Lower leg skin (tissue), 3 donors: Measurements from ENCODE around the gene TMEM14C.

Experiments used
- CTCF ChIP-seq, 3 donors: fragments of 450-650 bp; IDR thresholded peaks; one replicate each; pipeline ENCODE4 v1.5.1; 2016; ENCODE audit warnings: antibody characterized with exemption in 3 of 3, mild to moderate bottlenecking in 3 of 3, moderate library complexity in 2 of 3
- POLR2A ChIP-seq, 2 donors: fragments of 450-650 bp; IDR thresholded peaks; one replicate each; pipeline ENCODE4 v1.6.1; 2016 to 2017; ENCODE audit warnings: antibody characterized with exemption in 2 of 2, mild to moderate bottlenecking in 1 of 2, moderate library complexity in 1 of 2

GRCh38 chr6:10743515-10743914, 20.6 kb downstream of the TMEM14C start:
- TF ChIP-seq CTCF (IDR thresholded peaks at IDR 0.05) (no peak), POLR2A (IDR thresholded peaks at IDR 0.05) (no peak)
